GM21447 (cell line): ENCODE data around the gene GIMAP5.

Source experiments
- ATAC-seq: cut with Tn5 transposase; IDR thresholded peaks from one replicate; pipeline ENCODE4 v1.9.1; 2021; ENCODE audit not compliant: unreplicated experiment

The GIMAP5 gene

GRCh38 chr7:150737265-150738055, at the start of gene GIMAP5:
Gene GIMAP5 (plus strand): TSS chr7:150737418. CDS start chr7:150740885, 3,467 bp downstream.
- ATAC-seq = peak; percentile 66

- ATAC-seq = no peak
Measured at GRCh38 chr7:150688630-150689029, 48.6 kb upstream of the GIMAP5 start.

GRCh38 chr7:150695654-150696053, 41.6 kb upstream of the GIMAP5 start:
- ATAC-seq = no peak

- ATAC-seq = no peak
Measured at GRCh38 chr7:150703209-150703608, 34.0 kb upstream of the GIMAP5 start.

GRCh38 chr7:150715293-150715692, 21.9 kb upstream of the GIMAP5 start:
- no peak for ATAC-seq

GRCh38 chr7:150715738-150716137, 21.5 kb upstream of the GIMAP5 start:
- no peak for ATAC-seq

- no peak for ATAC-seq
Measured at GRCh38 chr7:150716368-150716767, 20.9 kb upstream of the GIMAP5 start, which contains the start of gene GIMAP1. Gene GIMAP1 (plus strand): TSS chr7:150716613. CDS start chr7:150719048, 2,435 bp downstream.

- no peak for ATAC-seq
Measured at GRCh38 chr7:150716939-150717338, 20.3 kb upstream of the GIMAP5 start.

- ATAC-seq = no peak
Measured at GRCh38 chr7:150717814-150718420, 19.3 kb upstream of the GIMAP5 start.

GRCh38 chr7:150719436-150719835, 17.8 kb upstream of the GIMAP5 start:
- ATAC-seq = no peak

GRCh38 chr7:150719960-150720891, 17.0 kb upstream of the GIMAP5 start:
- no peak for ATAC-seq

GRCh38 chr7:150721970-150722373, 15.2 kb upstream of the GIMAP5 start:
- ATAC-seq = no peak

- no peak for ATAC-seq
Measured at GRCh38 chr7:150722431-150722931, 14.7 kb upstream of the GIMAP5 start.

GRCh38 chr7:150723467-150723866, 13.8 kb upstream of the GIMAP5 start:
- no peak for ATAC-seq

GRCh38 chr7:150727381-150727780, 9.8 kb upstream of the GIMAP5 start:
- ATAC-seq = no peak

GRCh38 chr7:150728011-150728410, 9.2 kb upstream of the GIMAP5 start:
- no peak for ATAC-seq

- ATAC-seq = no peak
Measured at GRCh38 chr7:150728609-150729008, 8.6 kb upstream of the GIMAP5 start.

GRCh38 chr7:150731916-150732315, 5.3 kb upstream of the GIMAP5 start:
- no peak for ATAC-seq

GRCh38 chr7:150732786-150733481, 4.3 kb upstream of the GIMAP5 start:
- ATAC-seq = no peak

GRCh38 chr7:150733482-150734095, 3.6 kb upstream of the GIMAP5 start:
- ATAC-seq = no peak
